Progenitor cell of endocrine pancreas (in vitro differentiated cells): ENCODE results near the gene ARRB2. TPM values are rescaled to one million over a fixed set of nuclear protein-coding genes. Genes with fewer than 3 reads are reported as not detected.

Experiments
- DNase-seq: peaks from one replicate; pipeline ENCODE4 v3.0.0; 2021; ENCODE audit warnings: low spot score; ENCODE audit not compliant: unreplicated experiment
- H3K27ac Mint-ChIP-seq: 2 replicates; pipeline ENCODE4 v1.8.0; 2021; ENCODE audit warnings: mild to moderate bottlenecking, moderate library complexity, mixed read lengths
- H3K27me3 Mint-ChIP-seq: 2 replicates; pipeline ENCODE4 v1.8.0; 2021; ENCODE audit warnings: mixed read lengths
- H3K36me3 Mint-ChIP-seq: 2 replicates; pipeline ENCODE4 v1.8.0; 2022; ENCODE audit warnings: mixed read lengths; ENCODE audit not compliant: insufficient read depth
- H3K4me1 Mint-ChIP-seq: 2 replicates; pipeline ENCODE4 v1.8.0; 2021; ENCODE audit warnings: low read depth, mixed read lengths
- H3K4me3 Mint-ChIP-seq: 2 replicates; pipeline ENCODE4 v1.8.0; 2021; ENCODE audit warnings: low read depth, mild to moderate bottlenecking, moderate library complexity, mixed read lengths
- H3K9me3 Mint-ChIP-seq: 2 replicates; pipeline ENCODE4 v1.8.0; 2021; ENCODE audit warnings: low read depth, mixed read lengths
- long read RNA-seq: library from polyadenylated mRNA; unstranded; transcript quantifications from one replicate; pipeline ENCODE4 v2.0.0, GENCODE V29; 2020
- total RNA-seq: library from RNA; stranded (reverse); gene quantifications from 2 replicates; pipeline ENCODE4 v1.2.1, GENCODE V29; 2021
- TF ChIP-seq, protein P1 (sequence below): fragments of 200-600 bp; sonication (generic); IDR thresholded peaks from one replicate; pipeline ENCODE4 v1.5.0; 2021; ENCODE audit warnings: antibody characterized with exemption, mild to moderate bottlenecking; ENCODE audit not compliant: unreplicated experiment

Gene ARRB2
- 52.6 and 53.8 TPM in 2 replicates for total RNA-seq
- long read RNA-seq, partial matches to known transcripts: 0 of 1 reads
- long read RNA-seq, other reads (novel, unspliced or antisense): 1 of 1 reads

DNA sequence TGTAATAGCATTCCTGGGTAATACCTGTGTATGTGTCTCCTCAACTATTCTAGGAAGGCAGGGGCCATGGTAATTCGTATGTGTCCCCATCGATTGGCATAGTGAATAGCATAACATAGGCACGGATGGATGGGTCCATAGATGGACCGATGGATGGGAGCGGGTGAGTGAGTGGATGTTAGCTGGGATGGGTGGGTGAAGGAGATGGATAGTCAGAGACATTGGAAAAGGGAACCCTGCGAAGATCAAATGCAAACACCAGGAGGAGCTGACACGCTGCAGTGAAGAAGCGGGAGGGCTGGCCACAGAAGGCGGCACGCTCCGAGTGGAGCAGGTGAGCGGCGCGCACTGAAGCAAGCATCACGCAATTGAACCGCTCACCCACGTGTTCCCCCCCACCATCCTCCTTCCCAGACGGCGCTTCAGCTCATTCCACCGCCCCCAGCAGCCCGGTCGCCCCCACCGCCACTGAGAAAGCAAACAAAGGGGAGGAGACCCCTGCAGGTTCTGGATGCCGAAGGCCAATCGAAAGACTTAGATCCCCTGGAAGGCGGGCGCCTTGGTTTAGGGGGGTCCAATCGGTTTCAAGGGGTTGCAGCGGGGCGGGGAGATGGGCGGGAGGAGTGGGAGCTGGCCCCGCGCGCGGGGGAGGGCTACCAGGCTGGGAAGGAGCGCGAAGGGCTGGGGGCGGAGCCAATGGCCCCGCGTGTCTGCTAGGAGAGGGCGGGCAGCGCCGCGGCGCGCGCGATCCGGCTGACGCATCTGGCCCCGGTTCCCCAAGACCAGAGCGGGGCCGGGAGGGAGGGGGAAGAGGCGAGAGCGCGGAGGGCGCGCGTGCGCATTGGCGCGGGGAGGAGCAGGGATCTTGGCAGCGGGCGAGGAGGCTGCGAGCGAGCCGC, at the start of gene ARRB2:
Gene ARRB2, plus strand, starts transcription at position 839 of the 899 bp plus-strand sequence. CDS start 90 bp downstream, outside the sequence.
- Mint-ChIP-seq H3K4me1 (peaks cover 6% of the 10 kb centered on the region), H3K27me3 (no peaks in the 10 kb centered on the region), H3K36me3 (no peaks in the 10 kb centered on the region), H3K4me3 (peak within 1 kb of the TSS; percentile 72), H3K9me3 (no peaks in the 10 kb centered on the region), H3K27ac (peak within 1 kb of the TSS; percentile 94)
- TF ChIP-seq, protein P1, sequence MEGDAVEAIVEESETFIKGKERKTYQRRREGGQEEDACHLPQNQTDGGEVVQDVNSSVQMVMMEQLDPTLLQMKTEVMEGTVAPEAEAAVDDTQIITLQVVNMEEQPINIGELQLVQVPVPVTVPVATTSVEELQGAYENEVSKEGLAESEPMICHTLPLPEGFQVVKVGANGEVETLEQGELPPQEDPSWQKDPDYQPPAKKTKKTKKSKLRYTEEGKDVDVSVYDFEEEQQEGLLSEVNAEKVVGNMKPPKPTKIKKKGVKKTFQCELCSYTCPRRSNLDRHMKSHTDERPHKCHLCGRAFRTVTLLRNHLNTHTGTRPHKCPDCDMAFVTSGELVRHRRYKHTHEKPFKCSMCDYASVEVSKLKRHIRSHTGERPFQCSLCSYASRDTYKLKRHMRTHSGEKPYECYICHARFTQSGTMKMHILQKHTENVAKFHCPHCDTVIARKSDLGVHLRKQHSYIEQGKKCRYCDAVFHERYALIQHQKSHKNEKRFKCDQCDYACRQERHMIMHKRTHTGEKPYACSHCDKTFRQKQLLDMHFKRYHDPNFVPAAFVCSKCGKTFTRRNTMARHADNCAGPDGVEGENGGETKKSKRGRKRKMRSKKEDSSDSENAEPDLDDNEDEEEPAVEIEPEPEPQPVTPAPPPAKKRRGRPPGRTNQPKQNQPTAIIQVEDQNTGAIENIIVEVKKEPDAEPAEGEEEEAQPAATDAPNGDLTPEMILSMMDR: peak; percentile 54
- DNase-seq: peak; percentile 95

DNA sequence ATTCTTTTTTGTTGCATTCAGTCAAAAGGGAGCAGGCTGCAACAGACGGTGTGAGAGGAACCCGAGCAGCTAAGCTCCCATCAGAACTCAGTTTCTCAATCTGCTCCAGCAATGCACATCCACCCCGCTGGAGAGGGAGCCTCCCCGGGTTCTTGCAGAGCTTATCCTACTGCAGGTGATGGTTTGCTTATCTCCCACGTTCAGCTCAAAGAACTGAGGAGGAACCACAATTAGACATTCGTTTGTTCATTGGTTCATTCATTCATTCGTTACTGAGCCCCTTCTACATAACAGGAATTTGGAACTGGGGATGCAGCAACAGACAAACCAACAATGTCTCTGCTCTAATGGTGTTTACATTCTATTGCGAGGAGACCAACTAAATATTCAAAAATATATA, 46.7 kb upstream of the ARRB2 start:
- Mint-ChIP-seq H3K27me3 (peaks cover 11% of the 10 kb centered on the region), H3K36me3 (no peaks in the 10 kb centered on the region), H3K27ac (no peak overlapping the region), H3K4me1 (no peaks in the 10 kb centered on the region), H3K4me3 (no peak overlapping the region), H3K9me3 (no peaks in the 10 kb centered on the region)
- DNase-seq: no peak
- TF ChIP-seq, protein P1: no peak

DNA sequence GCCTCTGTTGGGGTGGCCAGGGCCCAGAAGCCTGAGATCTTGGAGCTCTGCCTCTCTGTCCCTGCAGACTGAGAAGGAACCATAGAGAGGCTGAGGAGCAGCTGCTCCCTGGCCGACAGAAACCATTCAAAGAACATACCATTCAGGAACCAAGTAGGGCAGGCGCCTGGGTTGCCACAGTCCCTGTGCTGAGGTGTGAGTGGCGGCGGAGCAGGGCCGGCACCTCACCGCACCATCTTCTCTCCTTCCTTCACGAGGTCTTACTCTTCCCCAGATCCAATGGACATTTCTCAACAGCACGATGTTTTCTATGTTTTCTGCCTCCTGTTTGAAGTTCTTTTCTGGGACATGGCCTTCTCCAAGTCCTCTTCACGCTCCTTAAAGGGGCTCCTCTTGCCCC, 46.2 kb upstream of the ARRB2 start:
- DNase-seq: no peak
- Mint-ChIP-seq H3K4me3 (no peak overlapping the region), H3K27me3 (peaks cover 11% of the 10 kb centered on the region), H3K9me3 (no peaks in the 10 kb centered on the region), H3K4me1 (no peaks in the 10 kb centered on the region), H3K27ac (no peak overlapping the region), H3K36me3 (no peaks in the 10 kb centered on the region)
- TF ChIP-seq, protein P1: no peak

DNA sequence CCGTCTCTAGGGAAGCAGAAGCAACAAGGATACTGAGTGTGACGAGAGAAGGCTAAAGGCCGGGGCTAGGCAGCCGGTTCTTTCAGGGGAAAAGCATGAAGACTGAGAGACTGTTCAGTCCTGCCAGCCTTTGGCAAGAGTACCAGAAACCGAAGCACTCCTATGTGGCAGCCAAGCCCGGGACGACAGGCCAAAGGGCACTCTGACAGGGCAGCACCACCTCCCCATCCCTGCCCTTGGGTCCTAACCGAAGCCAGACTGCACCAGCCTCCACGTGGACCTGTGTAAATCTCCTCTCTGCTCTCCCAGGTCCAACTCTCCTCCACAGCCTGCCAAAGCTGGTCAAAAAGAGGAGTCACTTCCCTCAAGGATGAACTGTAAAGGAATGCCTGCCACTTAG, 45.4 kb upstream of the ARRB2 start:
- H3K4me1 Mint-ChIP-seq: no peaks in the 10 kb centered on the region
- no peak for DNase-seq
- no peak overlapping the region for H3K4me3 Mint-ChIP-seq
- H3K9me3 Mint-ChIP-seq: no peaks in the 10 kb centered on the region
- TF ChIP-seq, protein P1: no peak
- H3K27ac Mint-ChIP-seq: no peak overlapping the region
- H3K36me3 Mint-ChIP-seq: peaks cover 2% of the 10 kb centered on the region
- H3K27me3 Mint-ChIP-seq: peaks cover 8% of the 10 kb centered on the region

DNA sequence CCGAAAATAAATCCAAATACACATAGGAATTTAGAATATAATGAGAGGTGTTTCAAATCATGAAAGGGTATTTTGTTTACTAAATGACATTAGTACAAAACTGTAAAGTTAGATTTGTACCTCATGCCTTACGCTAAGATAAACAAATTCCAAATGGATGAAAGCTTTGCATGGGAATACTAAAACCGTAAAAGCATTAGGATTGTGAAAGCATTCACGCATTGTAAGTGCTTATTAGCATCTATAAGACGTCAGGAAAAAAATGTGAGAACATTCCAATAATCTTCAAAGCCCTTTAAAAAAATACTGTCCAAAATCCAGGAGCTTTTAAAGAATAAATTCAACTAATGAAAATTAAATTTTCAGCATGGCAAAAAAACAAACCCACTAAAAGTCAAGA, 44.1 kb upstream of the ARRB2 start:
- peaks cover 8% of the 10 kb centered on the region for H3K27me3 Mint-ChIP-seq
- H3K4me1 Mint-ChIP-seq: no peaks in the 10 kb centered on the region
- H3K36me3 Mint-ChIP-seq: peaks cover 9% of the 10 kb centered on the region
- DNase-seq: no peak
- H3K9me3 Mint-ChIP-seq: no peaks in the 10 kb centered on the region
- TF ChIP-seq, protein P1: no peak
- H3K4me3 Mint-ChIP-seq: no peak overlapping the region
- no peak overlapping the region for H3K27ac Mint-ChIP-seq
